ENCODE results near the gene UBE2E2.

UBE2E2 gene

GRCh38 chr3:23254282-23254681 is 51.2 kb downstream of the UBE2E2 start:
- TF ChIP-seq, protein P1, sequence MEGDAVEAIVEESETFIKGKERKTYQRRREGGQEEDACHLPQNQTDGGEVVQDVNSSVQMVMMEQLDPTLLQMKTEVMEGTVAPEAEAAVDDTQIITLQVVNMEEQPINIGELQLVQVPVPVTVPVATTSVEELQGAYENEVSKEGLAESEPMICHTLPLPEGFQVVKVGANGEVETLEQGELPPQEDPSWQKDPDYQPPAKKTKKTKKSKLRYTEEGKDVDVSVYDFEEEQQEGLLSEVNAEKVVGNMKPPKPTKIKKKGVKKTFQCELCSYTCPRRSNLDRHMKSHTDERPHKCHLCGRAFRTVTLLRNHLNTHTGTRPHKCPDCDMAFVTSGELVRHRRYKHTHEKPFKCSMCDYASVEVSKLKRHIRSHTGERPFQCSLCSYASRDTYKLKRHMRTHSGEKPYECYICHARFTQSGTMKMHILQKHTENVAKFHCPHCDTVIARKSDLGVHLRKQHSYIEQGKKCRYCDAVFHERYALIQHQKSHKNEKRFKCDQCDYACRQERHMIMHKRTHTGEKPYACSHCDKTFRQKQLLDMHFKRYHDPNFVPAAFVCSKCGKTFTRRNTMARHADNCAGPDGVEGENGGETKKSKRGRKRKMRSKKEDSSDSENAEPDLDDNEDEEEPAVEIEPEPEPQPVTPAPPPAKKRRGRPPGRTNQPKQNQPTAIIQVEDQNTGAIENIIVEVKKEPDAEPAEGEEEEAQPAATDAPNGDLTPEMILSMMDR (IDR thresholded peaks at IDR 0.05; ENCODE audit: low read depth, low read length, missing control alignments) = no peak
- no peak overlapping the region for H3K4me3 ChIP-seq (ENCODE audit: low read depth, low read length)
- no peak for DNase-seq (ENCODE audit: low read depth)

- no peak overlapping the region for H3K4me3 ChIP-seq (ENCODE audit: low read depth, low read length)
- DNase-seq (ENCODE audit: low read depth) = no peak
- TF ChIP-seq, protein P1 (IDR thresholded peaks at IDR 0.05; ENCODE audit: low read depth, low read length, missing control alignments) = no peak
Measured at GRCh38 chr3:23254835-23255234, 51.7 kb downstream of the UBE2E2 start.

- no peak for DNase-seq (ENCODE audit: low read depth)
- H3K4me3 ChIP-seq (ENCODE audit: low read depth, low read length) = no peak overlapping the region
- TF ChIP-seq, protein P1 (IDR thresholded peaks at IDR 0.05; ENCODE audit: low read depth, low read length, missing control alignments) = no peak
Measured at GRCh38 chr3:23256741-23257435, 53.8 kb downstream of the UBE2E2 start.

GRCh38 chr3:23258110-23258509 is 55.0 kb downstream of the UBE2E2 start:
- TF ChIP-seq, protein P1 (IDR thresholded peaks at IDR 0.05; ENCODE audit: low read depth, low read length, missing control alignments) = no peak
- H3K4me3 ChIP-seq (ENCODE audit: low read depth, low read length) = no peak overlapping the region

GRCh38 chr3:23259515-23259914 is 56.4 kb downstream of the UBE2E2 start:
- TF ChIP-seq, protein P1 (IDR thresholded peaks at IDR 0.05; ENCODE audit: low read depth, low read length, missing control alignments) = no peak
- no peak overlapping the region for H3K4me3 ChIP-seq (ENCODE audit: low read depth, low read length)
- no peak for DNase-seq (ENCODE audit: low read depth)

More at GRCh38 chr3:23258110-23258509, 55.0 kb downstream of the UBE2E2 start:
- no peak for DNase-seq (ENCODE audit: low read depth)

DNA sequence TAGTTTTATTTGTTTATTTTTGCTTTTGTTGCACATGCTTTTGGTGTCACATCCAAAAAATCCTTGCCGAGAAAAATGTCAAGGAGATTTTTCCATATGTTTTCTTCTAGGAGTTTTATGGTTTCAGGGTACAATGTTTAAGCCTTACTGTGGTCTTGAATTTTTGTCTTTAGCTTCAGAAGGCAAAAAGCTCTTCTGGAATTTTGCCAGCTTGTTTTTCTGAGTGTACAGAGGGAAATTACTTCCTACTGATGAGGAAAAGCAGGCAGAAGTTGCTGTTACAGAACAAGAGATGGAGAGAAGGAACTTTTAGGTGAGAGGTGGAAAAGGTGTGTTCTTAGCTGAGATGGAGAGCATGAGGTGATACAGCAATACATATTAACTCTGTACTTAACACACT is 59.6 kb downstream of the UBE2E2 start:
- H3K4me3 ChIP-seq (ENCODE audit: low read depth, low read length) = no peak overlapping the region
- TF ChIP-seq, protein P1 (IDR thresholded peaks at IDR 0.05; ENCODE audit: low read depth, low read length, missing control alignments) = no peak
- DNase-seq (ENCODE audit: low read depth) = no peak

- DNase-seq (ENCODE audit: low read depth) = no peak
- no peak overlapping the region for H3K4me3 ChIP-seq (ENCODE audit: low read depth, low read length)
- TF ChIP-seq, protein P1 (IDR thresholded peaks at IDR 0.05; ENCODE audit: low read depth, low read length, missing control alignments) = no peak
Measured at GRCh38 chr3:23263796-23264195, 60.7 kb downstream of the UBE2E2 start.
